Left ventricle myocardium inferior (tissue), 1 donor: ENCODE results near the gene ACOX3. TPM values are rescaled to one million over a fixed set of nuclear protein-coding genes. Genes with fewer than 3 reads are reported as not detected.

ENCODE experiments used
- DNase-seq: peaks from one replicate; pipeline ENCODE4 v3.0.0-alpha.2; 2020
- H3K27ac ChIP-seq: fragments of 200-600 bp; replicated peaks from 2 replicates; pipeline ENCODE4 v1.8.0; 2021
- H3K27me3 ChIP-seq: fragments of 200-600 bp; 2 replicates; pipeline ENCODE4 v1.8.0; 2021; ENCODE audit warnings: low read depth
- H3K36me3 ChIP-seq: fragments of 200-600 bp; 2 replicates; pipeline ENCODE4 v1.8.0; 2021
- H3K4me1 ChIP-seq: fragments of 200-600 bp; 2 replicates; pipeline ENCODE4 v1.8.0; 2021
- H3K4me3 ChIP-seq: fragments of 200-600 bp; 2 replicates; pipeline ENCODE4 v1.8.0; 2021; ENCODE audit warnings: mild to moderate bottlenecking, moderate library complexity
- H3K9me3 ChIP-seq: fragments of 200-600 bp; replicated peaks from 2 replicates; pipeline ENCODE4 v1.8.0; 2021
- intact Hi-C: fragments of 100-400 bp; cut with micrococcal nuclease; formaldehyde crosslinking; loops from one replicate; pipeline ENCODE4 v1.11.0; 2022
- total RNA-seq: library from RNA; stranded (reverse); fragmentation: NEBNext Ultra II Directional; extraction: Animal tissue kit (Norgen Biotek cat#: 25700); gene quantifications from one replicate; pipeline ENCODE4 v1.2.1, GENCODE V29; 2021
- TF ChIP-seq, protein P1 (sequence below): fragments of 200-600 bp; IDR thresholded peaks from 2 replicates; pipeline ENCODE4 v1.8.0; 2021; ENCODE audit warnings: antibody characterized with exemption, mild to moderate bottlenecking, borderline replicate concordance
- donor health status: DM: no; HTN: yes; CAD: no; lungs with severe emphysema.

Gene ACOX3
- total RNA-seq, 1 donor from 2014 or later = 22.0 TPM

DNA sequence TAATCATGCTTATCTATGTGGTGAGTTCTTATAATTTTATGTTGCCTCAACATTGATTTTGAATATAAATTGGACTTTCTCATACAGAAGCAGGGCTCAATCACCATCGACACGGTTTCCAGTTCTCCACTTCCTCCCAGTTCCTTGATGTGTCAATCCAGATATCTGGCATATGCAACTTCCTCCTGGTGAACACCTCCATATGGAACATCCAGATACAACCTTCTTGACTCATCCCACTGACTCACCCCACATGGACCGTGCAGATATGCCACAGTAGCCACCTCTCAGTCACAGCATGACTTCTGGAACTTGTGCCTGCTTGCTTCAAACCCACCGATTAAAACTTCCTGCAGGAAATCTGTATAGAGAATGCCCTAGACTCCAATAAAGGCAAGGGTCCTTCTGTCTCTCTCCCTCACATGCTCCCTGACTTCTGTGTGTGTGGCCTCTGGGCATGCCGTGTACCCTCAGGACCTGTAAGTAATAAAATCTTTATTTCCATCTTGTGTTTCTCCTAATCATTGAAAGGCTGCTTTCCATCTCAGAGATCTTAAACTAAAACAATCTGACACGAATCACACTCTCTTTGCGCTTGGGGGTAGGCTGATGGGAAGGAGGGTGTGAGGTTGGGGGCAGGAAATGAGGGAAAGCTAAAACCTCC is 104.0 kb downstream of the ACOX3 start:
- no peak overlapping the region for H3K27ac ChIP-seq
- no peaks in the 10 kb centered on the region for H3K27me3 ChIP-seq
- DNase-seq = no peak
- peaks cover 28% of the 10 kb centered on the region for H3K4me1 ChIP-seq
- TF ChIP-seq, protein P1, sequence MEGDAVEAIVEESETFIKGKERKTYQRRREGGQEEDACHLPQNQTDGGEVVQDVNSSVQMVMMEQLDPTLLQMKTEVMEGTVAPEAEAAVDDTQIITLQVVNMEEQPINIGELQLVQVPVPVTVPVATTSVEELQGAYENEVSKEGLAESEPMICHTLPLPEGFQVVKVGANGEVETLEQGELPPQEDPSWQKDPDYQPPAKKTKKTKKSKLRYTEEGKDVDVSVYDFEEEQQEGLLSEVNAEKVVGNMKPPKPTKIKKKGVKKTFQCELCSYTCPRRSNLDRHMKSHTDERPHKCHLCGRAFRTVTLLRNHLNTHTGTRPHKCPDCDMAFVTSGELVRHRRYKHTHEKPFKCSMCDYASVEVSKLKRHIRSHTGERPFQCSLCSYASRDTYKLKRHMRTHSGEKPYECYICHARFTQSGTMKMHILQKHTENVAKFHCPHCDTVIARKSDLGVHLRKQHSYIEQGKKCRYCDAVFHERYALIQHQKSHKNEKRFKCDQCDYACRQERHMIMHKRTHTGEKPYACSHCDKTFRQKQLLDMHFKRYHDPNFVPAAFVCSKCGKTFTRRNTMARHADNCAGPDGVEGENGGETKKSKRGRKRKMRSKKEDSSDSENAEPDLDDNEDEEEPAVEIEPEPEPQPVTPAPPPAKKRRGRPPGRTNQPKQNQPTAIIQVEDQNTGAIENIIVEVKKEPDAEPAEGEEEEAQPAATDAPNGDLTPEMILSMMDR = no peak
- no peak overlapping the region for H3K4me3 ChIP-seq
- no peaks in the 10 kb centered on the region for H3K36me3 ChIP-seq
- intact Hi-C loops = no loop called here
- H3K9me3 ChIP-seq = no peaks in the 10 kb centered on the region

- intact Hi-C loops = no loop called here
- H3K9me3 ChIP-seq = no peaks in the 10 kb centered on the region
- TF ChIP-seq, protein P1 = no peak
- H3K27me3 ChIP-seq = no peaks in the 10 kb centered on the region
- no peak for DNase-seq
- H3K36me3 ChIP-seq = no peaks in the 10 kb centered on the region
- H3K4me3 ChIP-seq = no peak overlapping the region
- no peak overlapping the region for H3K27ac ChIP-seq
- H3K4me1 ChIP-seq = peaks cover 28% of the 10 kb centered on the region
These were observed 104.7 kb downstream of the ACOX3 start for GRCh38 chr4:8335848-8336247.

- DNase-seq = no peak
- intact Hi-C loops = no loop called here
- Histone ChIP-seq H3K4me3 (no peak overlapping the region), H3K27ac (no peak overlapping the region), H3K9me3 (no peaks in the 10 kb centered on the region), H3K36me3 (no peaks in the 10 kb centered on the region), H3K27me3 (no peaks in the 10 kb centered on the region), H3K4me1 (peaks cover 28% of the 10 kb centered on the region)
- TF ChIP-seq, protein P1 = no peak
These were observed 105.6 kb downstream of the ACOX3 start for GRCh38 chr4:8334786-8335460.

DNA sequence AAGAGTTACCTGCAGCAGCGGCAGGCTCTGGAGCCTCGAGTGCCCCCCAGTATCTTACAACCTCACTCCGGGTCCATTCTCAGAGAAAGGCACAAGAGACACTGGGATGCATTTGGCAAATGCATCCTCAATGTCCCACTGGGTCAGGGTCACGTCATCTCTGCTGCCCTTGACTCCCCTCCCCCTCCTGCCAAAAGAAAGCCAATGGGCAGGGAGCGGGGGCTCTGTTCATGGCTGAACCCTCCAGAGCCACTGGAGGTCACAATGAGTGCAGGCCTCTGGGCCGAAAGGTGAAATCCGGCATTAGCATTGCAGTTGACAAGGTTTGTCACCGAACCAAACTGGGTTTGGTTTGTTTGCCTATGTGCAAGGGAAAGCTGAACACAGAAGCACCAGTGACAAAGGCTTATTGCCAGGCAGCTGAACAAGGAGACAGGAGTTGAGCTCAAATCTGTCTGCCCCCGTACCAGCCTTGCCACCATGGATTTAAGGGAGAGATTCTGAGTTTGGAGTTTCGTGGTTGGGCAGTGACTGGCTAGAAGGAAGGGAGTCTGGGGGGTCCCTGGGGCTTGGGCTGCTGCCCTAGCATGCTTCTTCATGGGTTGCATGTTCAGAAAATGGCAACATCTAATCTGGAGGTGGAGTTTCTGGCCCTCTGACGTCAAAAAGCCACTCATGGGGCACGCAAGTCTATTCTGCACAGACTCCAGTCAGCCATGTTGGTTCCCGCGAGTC is 106.6 kb downstream of the ACOX3 start:
- Histone ChIP-seq H3K4me3 (no peak overlapping the region), H3K36me3 (no peaks in the 10 kb centered on the region), H3K27me3 (no peaks in the 10 kb centered on the region), H3K9me3 (no peaks in the 10 kb centered on the region), H3K27ac (no peak overlapping the region), H3K4me1 (peaks cover 35% of the 10 kb centered on the region)
- TF ChIP-seq, protein P1 = no peak
- DNase-seq = no peak
- intact Hi-C loops = no loop called here

- intact Hi-C loops = no loop called here
- H3K27me3 ChIP-seq = no peaks in the 10 kb centered on the region
- H3K36me3 ChIP-seq = no peaks in the 10 kb centered on the region
- DNase-seq = no peak
- no peaks in the 10 kb centered on the region for H3K9me3 ChIP-seq
- H3K4me3 ChIP-seq = no peak overlapping the region
- H3K27ac ChIP-seq = no peak overlapping the region
- TF ChIP-seq, protein P1 = no peak
- H3K4me1 ChIP-seq = peaks cover 32% of the 10 kb centered on the region
These were observed 107.6 kb downstream of the ACOX3 start for GRCh38 chr4:8332891-8333331.
